GM12878 (cell line): ENCODE measurements around the gene POP7.

ENCODE experiments used
- BCL11A ChIP-seq: IDR thresholded peaks from 2 replicates; pipeline ENCODE4 v1.6.1; 2011; ENCODE audit warnings: low read depth, low read length
- FOS ChIP-seq: IDR thresholded peaks from 3 replicates; pipeline ENCODE4 v1.6.1; 2011; ENCODE audit warnings: borderline replicate concordance; ENCODE audit not compliant: insufficient read length; ENCODE audit errors: extremely low read depth
- POLR2A ChIP-seq: IDR thresholded peaks from 2 replicates; pipeline ENCODE4 v1.6.1; 2011; ENCODE audit warnings: low read depth, mild to moderate bottlenecking, low read length
- SPI1 ChIP-seq: IDR thresholded peaks from 2 replicates; pipeline ENCODE4 v1.6.1; 2011; ENCODE audit warnings: low read depth, mild to moderate bottlenecking, low read length, moderate library complexity, borderline replicate concordance; ENCODE audit not compliant: insufficient read depth
- TCF12 ChIP-seq: IDR thresholded peaks from 2 replicates; pipeline ENCODE4 v1.6.1; 2011; ENCODE audit warnings: low read depth, mild to moderate bottlenecking, low read length
- TF ChIP-seq, protein P1 (sequence below): IDR thresholded peaks from 2 replicates; pipeline ENCODE4 v1.6.1; 2012; ENCODE audit warnings: mild to moderate bottlenecking, low read depth, low read length
- TF ChIP-seq, protein P2 (sequence below), 3 experiments: IDR thresholded peaks in 2 of 3; conservative IDR thresholded peaks in 1 of 3; 2 replicates each; pipeline ENCODE4 v1.5.1; 2011; ENCODE audit warnings: low read depth in 3 of 3, low read length in 3 of 3, mild to moderate bottlenecking in 3 of 3, control low read depth in 2 of 3, moderate library complexity in 2 of 3, inconsistent platforms in 1 of 3, mixed read lengths in 1 of 3; ENCODE audit not compliant: control insufficient read depth in 2 of 3, insufficient read depth in 1 of 3; ENCODE audit errors: extremely low read depth in 1 of 3
- TF ChIP-seq, protein P3 (sequence below): IDR thresholded peaks from 2 replicates; pipeline ENCODE4 v1.6.1; 2011; ENCODE audit warnings: low read depth, low read length, improper control_type of control experiment, borderline replicate concordance

DNA sequence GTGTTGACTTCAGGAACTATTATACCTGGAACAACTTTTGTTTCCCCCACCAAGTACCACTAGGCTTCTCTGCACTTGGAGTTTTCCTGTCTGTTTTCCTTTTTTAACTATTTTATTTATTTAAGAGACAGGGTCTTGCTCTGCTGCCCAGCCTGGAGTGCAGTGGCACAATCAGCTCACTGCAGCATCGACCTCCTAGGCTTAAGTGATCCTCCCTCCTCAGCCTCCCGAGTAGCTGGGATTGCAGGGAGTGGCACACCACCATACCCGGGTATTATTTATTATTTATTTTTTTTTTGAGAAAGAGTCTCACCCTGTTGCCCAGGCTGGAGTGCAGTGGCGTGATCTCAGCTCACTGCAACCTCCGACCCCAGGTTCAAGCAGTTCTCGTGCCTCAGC, 9.8 kb upstream of the POP7 start:
- TF ChIP-seq, protein P1, sequence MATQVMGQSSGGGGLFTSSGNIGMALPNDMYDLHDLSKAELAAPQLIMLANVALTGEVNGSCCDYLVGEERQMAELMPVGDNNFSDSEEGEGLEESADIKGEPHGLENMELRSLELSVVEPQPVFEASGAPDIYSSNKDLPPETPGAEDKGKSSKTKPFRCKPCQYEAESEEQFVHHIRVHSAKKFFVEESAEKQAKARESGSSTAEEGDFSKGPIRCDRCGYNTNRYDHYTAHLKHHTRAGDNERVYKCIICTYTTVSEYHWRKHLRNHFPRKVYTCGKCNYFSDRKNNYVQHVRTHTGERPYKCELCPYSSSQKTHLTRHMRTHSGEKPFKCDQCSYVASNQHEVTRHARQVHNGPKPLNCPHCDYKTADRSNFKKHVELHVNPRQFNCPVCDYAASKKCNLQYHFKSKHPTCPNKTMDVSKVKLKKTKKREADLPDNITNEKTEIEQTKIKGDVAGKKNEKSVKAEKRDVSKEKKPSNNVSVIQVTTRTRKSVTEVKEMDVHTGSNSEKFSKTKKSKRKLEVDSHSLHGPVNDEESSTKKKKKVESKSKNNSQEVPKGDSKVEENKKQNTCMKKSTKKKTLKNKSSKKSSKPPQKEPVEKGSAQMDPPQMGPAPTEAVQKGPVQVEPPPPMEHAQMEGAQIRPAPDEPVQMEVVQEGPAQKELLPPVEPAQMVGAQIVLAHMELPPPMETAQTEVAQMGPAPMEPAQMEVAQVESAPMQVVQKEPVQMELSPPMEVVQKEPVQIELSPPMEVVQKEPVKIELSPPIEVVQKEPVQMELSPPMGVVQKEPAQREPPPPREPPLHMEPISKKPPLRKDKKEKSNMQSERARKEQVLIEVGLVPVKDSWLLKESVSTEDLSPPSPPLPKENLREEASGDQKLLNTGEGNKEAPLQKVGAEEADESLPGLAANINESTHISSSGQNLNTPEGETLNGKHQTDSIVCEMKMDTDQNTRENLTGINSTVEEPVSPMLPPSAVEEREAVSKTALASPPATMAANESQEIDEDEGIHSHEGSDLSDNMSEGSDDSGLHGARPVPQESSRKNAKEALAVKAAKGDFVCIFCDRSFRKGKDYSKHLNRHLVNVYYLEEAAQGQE: no peak
- TF ChIP-seq, protein P2, sequence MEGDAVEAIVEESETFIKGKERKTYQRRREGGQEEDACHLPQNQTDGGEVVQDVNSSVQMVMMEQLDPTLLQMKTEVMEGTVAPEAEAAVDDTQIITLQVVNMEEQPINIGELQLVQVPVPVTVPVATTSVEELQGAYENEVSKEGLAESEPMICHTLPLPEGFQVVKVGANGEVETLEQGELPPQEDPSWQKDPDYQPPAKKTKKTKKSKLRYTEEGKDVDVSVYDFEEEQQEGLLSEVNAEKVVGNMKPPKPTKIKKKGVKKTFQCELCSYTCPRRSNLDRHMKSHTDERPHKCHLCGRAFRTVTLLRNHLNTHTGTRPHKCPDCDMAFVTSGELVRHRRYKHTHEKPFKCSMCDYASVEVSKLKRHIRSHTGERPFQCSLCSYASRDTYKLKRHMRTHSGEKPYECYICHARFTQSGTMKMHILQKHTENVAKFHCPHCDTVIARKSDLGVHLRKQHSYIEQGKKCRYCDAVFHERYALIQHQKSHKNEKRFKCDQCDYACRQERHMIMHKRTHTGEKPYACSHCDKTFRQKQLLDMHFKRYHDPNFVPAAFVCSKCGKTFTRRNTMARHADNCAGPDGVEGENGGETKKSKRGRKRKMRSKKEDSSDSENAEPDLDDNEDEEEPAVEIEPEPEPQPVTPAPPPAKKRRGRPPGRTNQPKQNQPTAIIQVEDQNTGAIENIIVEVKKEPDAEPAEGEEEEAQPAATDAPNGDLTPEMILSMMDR (IDR thresholded peaks at IDR 0.05 in 2 of 3, conservative IDR thresholded peaks at IDR 0.05 in 1 of 3; ENCODE audit: control insufficient read depth in 2 of 3, extremely low read depth in 1 of 3, insufficient read depth in 1 of 3, low read depth in 3 of 3, low read length in 3 of 3): no peak
- TF ChIP-seq, protein P3, sequence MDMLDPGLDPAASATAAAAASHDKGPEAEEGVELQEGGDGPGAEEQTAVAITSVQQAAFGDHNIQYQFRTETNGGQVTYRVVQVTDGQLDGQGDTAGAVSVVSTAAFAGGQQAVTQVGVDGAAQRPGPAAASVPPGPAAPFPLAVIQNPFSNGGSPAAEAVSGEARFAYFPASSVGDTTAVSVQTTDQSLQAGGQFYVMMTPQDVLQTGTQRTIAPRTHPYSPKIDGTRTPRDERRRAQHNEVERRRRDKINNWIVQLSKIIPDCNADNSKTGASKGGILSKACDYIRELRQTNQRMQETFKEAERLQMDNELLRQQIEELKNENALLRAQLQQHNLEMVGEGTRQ: no peak
- TF ChIP-seq SPI1 (no peak), FOS (no peak), TCF12 (no peak), POLR2A (no peak), BCL11A (no peak)
